GM19099 (cell line): ENCODE results near the gene ATP8A2.

Source experiments
- POLR2A ChIP-seq: IDR thresholded peaks from 3 replicates; pipeline ENCODE4 v1.6.1; 2011; ENCODE audit warnings: low read depth; ENCODE audit not compliant: insufficient read length; ENCODE audit errors: extremely low read depth

ATP8A2 gene

GRCh38 chr13:26022538-26023292 is 650.9 kb downstream of the ATP8A2 start:
- TF ChIP-seq POLR2A: no peak

GRCh38 chr13:26024558-26024957 is 652.8 kb downstream of the ATP8A2 start:
- no peak for TF ChIP-seq POLR2A

GRCh38 chr13:26025196-26025595 is 653.4 kb downstream of the ATP8A2 start:
- no peak for TF ChIP-seq POLR2A

- no peak for TF ChIP-seq POLR2A
Measured at GRCh38 chr13:26025771-26026170, 654.0 kb downstream of the ATP8A2 start.

- no peak for TF ChIP-seq POLR2A
Measured at GRCh38 chr13:26026211-26026610, 654.4 kb downstream of the ATP8A2 start.

GRCh38 chr13:26029581-26030136 is 657.9 kb downstream of the ATP8A2 start:
- TF ChIP-seq POLR2A: no peak

- TF ChIP-seq POLR2A: no peak
Measured at GRCh38 chr13:26030331-26030730, 658.6 kb downstream of the ATP8A2 start.

GRCh38 chr13:26034018-26034417 is 662.2 kb downstream of the ATP8A2 start:
- TF ChIP-seq POLR2A: no peak

- no peak for TF ChIP-seq POLR2A
Measured at GRCh38 chr13:26036383-26036782, 664.6 kb downstream of the ATP8A2 start.

- no peak for TF ChIP-seq POLR2A
Measured at GRCh38 chr13:26037302-26037701, 665.5 kb downstream of the ATP8A2 start.

GRCh38 chr13:26038931-26039475 is 667.2 kb downstream of the ATP8A2 start:
- no peak for TF ChIP-seq POLR2A

- no peak for TF ChIP-seq POLR2A
Measured at GRCh38 chr13:26041444-26041843, 669.7 kb downstream of the ATP8A2 start.

GRCh38 chr13:26042785-26043184 is 671.0 kb downstream of the ATP8A2 start:
- TF ChIP-seq POLR2A: no peak

- no peak for TF ChIP-seq POLR2A
Measured at GRCh38 chr13:26045142-26045541, 673.4 kb downstream of the ATP8A2 start.

GRCh38 chr13:26046639-26047038 is 674.9 kb downstream of the ATP8A2 start:
- no peak for TF ChIP-seq POLR2A

GRCh38 chr13:26047040-26047439 is 675.3 kb downstream of the ATP8A2 start:
- TF ChIP-seq POLR2A: no peak
